PC-9 (cell line): ENCODE results near the gene PADI6. TPM values are rescaled to one million over a fixed set of nuclear protein-coding genes. Genes with fewer than 3 reads are reported as not detected.
A peak's percentile ranks its signal among the peaks of the same experiment; 100 is the strongest.

Source experiments
- BruUV-seq: library from RNA; stranded (reverse); fragments of 400-500 nt; replicated peaks from 2 replicates; lab custom pipeline; 2021; lab: Mats Ljungman, UMichigan
- CTCF ChIA-PET: fragments of 300-600 bp; sonication (Branson Sonifier 250); formaldehyde crosslinking; loops from one replicate; lab custom pipeline; 2022; ENCODE audit warnings: antibody characterized with exemption; lab: Charles Lee
- POLR2A ChIA-PET: fragments of 300-600 bp; sonication (Branson Sonifier 250); formaldehyde crosslinking; loops from one replicate; lab custom pipeline; 2022; ENCODE audit warnings: antibody characterized with exemption; ENCODE audit not compliant: unreplicated experiment; lab: Charles Lee
- DNase-seq, 2 experiments: peaks; one replicate each; pipeline versions ENCODE4 v3.0.0 to v3.0.0-alpha.2; 2015 to 2022; ENCODE audit warnings: mixed read lengths in 1 of 2
- H2AFZ ChIP-seq: fragments of 200-600 bp; sonication (generic); 2 replicates; pipeline ENCODE4 v1.8.1; 2017; ENCODE audit warnings: antibody characterized with exemption
- H3F3A ChIP-seq: fragments of 200-600 bp; sonication (generic); 2 replicates; pipeline ENCODE4 v1.8.1; 2017; ENCODE audit warnings: antibody characterized with exemption, mild to moderate bottlenecking, low read depth; ENCODE audit not compliant: insufficient read depth
- H3K27ac ChIP-seq: fragments of 200-600 bp; sonication (generic); 2 replicates; pipeline ENCODE4 v1.6.1; 2016; ENCODE audit warnings: mixed run types
- H3K27me3 ChIP-seq: fragments of 200-600 bp; sonication (generic); 2 replicates; pipeline ENCODE4 v1.6.1; 2016; ENCODE audit warnings: low read depth, mixed run types; ENCODE audit not compliant: insufficient read depth
- H3K36me3 ChIP-seq: fragments of 200-600 bp; sonication (generic); 2 replicates; pipeline ENCODE4 v1.6.1; 2016; ENCODE audit warnings: low read depth, mixed run types
- H3K4me1 ChIP-seq: fragments of 200-600 bp; sonication (generic); replicated peaks from 2 replicates; pipeline ENCODE4 v1.6.1; 2016; ENCODE audit warnings: mixed run types; ENCODE audit not compliant: insufficient read depth
- H3K4me2 ChIP-seq: fragments of 200-600 bp; sonication (generic); 2 replicates; pipeline ENCODE4 v1.6.1; 2017; ENCODE audit warnings: mixed run types
- H3K4me3 ChIP-seq: fragments of 200-600 bp; sonication (generic); 2 replicates; pipeline ENCODE4 v1.6.1; 2016; ENCODE audit warnings: mixed run types
- H3K79me2 ChIP-seq: fragments of 200-600 bp; sonication (generic); 2 replicates; pipeline ENCODE4 v1.6.1; 2017; ENCODE audit warnings: low read depth, mixed run types
- H3K9me2 ChIP-seq: fragments of 200-600 bp; sonication (generic); 2 replicates; pipeline ENCODE4 v1.8.1; 2017; ENCODE audit warnings: mild to moderate bottlenecking; ENCODE audit not compliant: insufficient read depth
- H3K9me3 ChIP-seq: fragments of 200-600 bp; sonication (generic); 2 replicates; pipeline ENCODE4 v1.8.1; 2016; ENCODE audit warnings: low read depth; ENCODE audit not compliant: insufficient read depth
- H4K20me1 ChIP-seq: fragments of 200-600 bp; sonication (generic); 2 replicates; pipeline ENCODE4 v1.8.1; 2017; ENCODE audit not compliant: insufficient read depth
- EZH2 ChIP-seq: fragments of 200-600 bp; sonication (generic); IDR thresholded peaks from 2 replicates; pipeline ENCODE4 v1.8.0; 2017; ENCODE audit warnings: antibody characterized with exemption, low read depth
- intact Hi-C: fragments of 100-400 bp; cut with micrococcal nuclease; formaldehyde crosslinking; loops from one replicate; pipeline ENCODE4 v1.10.0; 2022; ENCODE audit not compliant: unreplicated experiment
- total RNA-seq: library from RNA; stranded (reverse); gene quantifications from 2 replicates; pipeline ENCODE4 v1.2.3, GENCODE V29; 2021
- TF ChIP-seq, protein P1 (sequence below): fragments of 200-600 bp; sonication (generic); conservative IDR thresholded peaks from 2 replicates; pipeline ENCODE4 v1.6.1; 2017; ENCODE audit warnings: mixed run types, antibody characterized with exemption, mild to moderate bottlenecking, moderate library complexity

Gene PADI6
- total RNA-seq, 1 experiment from 2014 or later = 0.20 TPM

DNA sequence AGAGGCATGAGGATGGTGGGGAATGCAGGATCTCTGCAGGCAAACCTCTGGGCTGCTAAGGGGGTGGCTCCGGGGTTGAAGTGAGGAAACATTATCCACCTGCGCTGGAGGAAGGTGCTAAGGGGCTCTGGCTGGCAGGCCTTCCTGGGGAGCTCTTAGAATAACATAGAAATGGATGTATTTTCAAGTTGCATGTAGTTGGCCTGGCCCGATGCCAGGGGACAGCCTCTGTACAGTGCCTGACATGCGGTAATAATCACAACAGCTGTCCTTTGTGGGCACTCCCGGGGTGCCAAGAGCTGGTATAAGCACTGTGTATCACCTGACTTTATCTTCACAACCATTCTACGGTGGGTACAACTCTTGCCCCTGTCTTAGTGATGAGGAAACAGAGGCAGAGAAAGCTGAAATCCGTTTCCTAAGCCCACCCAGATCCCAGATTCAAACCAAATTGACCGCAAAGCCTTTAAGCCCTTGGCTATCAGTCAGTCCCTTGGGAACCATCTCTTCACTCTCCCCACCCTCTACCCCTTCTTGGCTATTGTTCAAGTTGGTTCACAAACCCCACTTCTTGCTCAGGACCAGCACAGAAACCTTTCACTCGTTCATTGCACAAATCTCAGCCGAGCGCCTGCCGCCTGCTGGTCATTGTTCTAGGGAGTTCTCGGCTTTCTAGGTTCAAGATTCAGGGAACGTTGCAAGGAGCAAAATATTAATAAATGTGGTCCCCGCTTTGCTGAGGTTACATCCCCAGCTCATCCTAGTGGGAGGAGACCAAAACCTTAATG, 33.1 kb upstream of the PADI6 start:
- Histone ChIP-seq H4K20me1 (no peaks in the 10 kb centered on the region), H3K4me3 (no peak overlapping the region), H3K27me3 (no peaks in the 10 kb centered on the region), H3K4me1 (no peaks in the 10 kb centered on the region; the same call in 1 of the 2 replicates), H3F3A (no peaks in the 10 kb centered on the region), H3K9me3 (no peaks in the 10 kb centered on the region), H3K36me3 (no peaks in the 10 kb centered on the region), H3K4me2 (no peak overlapping the region), H3K79me2 (no peaks in the 10 kb centered on the region), H3K27ac (no peak overlapping the region), H3K9me2 (no peaks in the 10 kb centered on the region), H2AFZ (no peak overlapping the region)
- TF ChIP-seq, protein P1, sequence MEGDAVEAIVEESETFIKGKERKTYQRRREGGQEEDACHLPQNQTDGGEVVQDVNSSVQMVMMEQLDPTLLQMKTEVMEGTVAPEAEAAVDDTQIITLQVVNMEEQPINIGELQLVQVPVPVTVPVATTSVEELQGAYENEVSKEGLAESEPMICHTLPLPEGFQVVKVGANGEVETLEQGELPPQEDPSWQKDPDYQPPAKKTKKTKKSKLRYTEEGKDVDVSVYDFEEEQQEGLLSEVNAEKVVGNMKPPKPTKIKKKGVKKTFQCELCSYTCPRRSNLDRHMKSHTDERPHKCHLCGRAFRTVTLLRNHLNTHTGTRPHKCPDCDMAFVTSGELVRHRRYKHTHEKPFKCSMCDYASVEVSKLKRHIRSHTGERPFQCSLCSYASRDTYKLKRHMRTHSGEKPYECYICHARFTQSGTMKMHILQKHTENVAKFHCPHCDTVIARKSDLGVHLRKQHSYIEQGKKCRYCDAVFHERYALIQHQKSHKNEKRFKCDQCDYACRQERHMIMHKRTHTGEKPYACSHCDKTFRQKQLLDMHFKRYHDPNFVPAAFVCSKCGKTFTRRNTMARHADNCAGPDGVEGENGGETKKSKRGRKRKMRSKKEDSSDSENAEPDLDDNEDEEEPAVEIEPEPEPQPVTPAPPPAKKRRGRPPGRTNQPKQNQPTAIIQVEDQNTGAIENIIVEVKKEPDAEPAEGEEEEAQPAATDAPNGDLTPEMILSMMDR = no peak
- no peak for TF ChIP-seq EZH2
- ChIA-PET POLR2A (no interaction called here), CTCF (interaction anchor here (0.7 kb wide), 1 partner anchor 63 kb away, joined by 4 read pairs; no protein-coding TSS in a partner anchor)
- no peak for DNase-seq
- no TSS peak for BruUV-seq
- intact Hi-C loops = no loop called here

DNA sequence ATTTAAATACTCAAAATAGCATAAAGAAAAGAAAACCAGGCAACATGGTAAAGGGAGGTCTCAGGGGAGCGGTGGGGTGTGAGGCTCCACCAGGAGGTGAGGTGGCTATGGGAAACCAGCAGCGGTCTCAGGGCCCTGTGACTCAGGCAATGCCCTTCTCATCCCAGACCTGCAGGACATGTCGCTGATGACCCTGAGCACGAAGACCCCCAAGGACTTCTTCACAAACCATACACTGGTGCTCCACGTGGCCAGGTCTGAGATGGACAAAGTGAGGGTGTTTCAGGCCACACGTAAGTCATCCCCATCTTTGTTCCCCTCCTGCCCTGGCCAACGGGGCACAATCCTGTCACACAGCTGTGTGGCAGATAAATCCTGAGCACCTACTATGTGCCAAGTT, 32.5 kb upstream of the PADI6 start:
- no peaks in the 10 kb centered on the region for H3K9me2 ChIP-seq
- no peak overlapping the region for H3K27ac ChIP-seq
- H3F3A ChIP-seq = no peaks in the 10 kb centered on the region
- H3K36me3 ChIP-seq = no peaks in the 10 kb centered on the region
- no peak overlapping the region for H2AFZ ChIP-seq
- intact Hi-C loops = no loop called here
- H3K9me3 ChIP-seq = no peaks in the 10 kb centered on the region
- DNase-seq = no peak
- TF ChIP-seq, protein P1 = no peak
- TF ChIP-seq EZH2 = no peak
- CTCF ChIA-PET = no interaction called here
- POLR2A ChIA-PET = no interaction called here
- H3K79me2 ChIP-seq = no peaks in the 10 kb centered on the region
- H3K4me3 ChIP-seq = no peak overlapping the region
- H3K4me2 ChIP-seq = no peak overlapping the region
- H3K4me1 ChIP-seq = no peaks in the 10 kb centered on the region; the same call in 1 of the 2 replicates
- H3K27me3 ChIP-seq = no peaks in the 10 kb centered on the region
- no peaks in the 10 kb centered on the region for H4K20me1 ChIP-seq
- BruUV-seq = no TSS peak

DNA sequence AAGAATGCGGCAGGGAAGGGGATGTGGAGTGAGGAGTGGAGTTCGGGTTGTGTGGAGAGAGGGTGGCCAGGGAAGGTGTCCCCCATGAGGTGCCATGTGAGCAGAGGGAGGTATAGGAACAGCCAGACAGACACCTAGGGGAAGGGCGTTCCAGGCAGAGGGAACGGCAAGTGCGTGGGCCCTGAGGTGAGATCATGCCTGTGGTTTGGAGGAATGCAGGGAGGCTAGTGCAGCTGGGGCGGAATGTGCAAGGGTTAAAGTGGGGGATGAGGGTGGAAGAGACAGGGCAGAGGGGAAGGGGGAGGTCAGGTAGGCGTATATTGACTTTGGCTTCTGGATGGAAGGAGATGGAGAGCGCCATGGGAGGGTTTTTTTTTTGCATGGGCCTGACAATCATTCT, 31.6 kb upstream of the PADI6 start:
- H2AFZ ChIP-seq = no peak overlapping the region
- H3K4me2 ChIP-seq = no peak overlapping the region
- H3K79me2 ChIP-seq = no peaks in the 10 kb centered on the region
- intact Hi-C loops = loop anchor here (1.0 kb wide), 1 partner anchor 215 kb away; no protein-coding TSS in a partner anchor
- H3K27me3 ChIP-seq = no peaks in the 10 kb centered on the region
- no TSS peak for BruUV-seq
- TF ChIP-seq, protein P1 = no peak
- TF ChIP-seq EZH2 = no peak
- POLR2A ChIA-PET = interaction anchor here (0.7 kb wide), 1 partner anchor 103 kb away, joined by 18 read pairs; no protein-coding TSS in a partner anchor
- no peaks in the 10 kb centered on the region for H4K20me1 ChIP-seq
- no peak overlapping the region for H3K27ac ChIP-seq
- H3K9me2 ChIP-seq = no peaks in the 10 kb centered on the region
- H3K36me3 ChIP-seq = no peaks in the 10 kb centered on the region
- H3F3A ChIP-seq = no peaks in the 10 kb centered on the region
- H3K4me1 ChIP-seq = no peaks in the 10 kb centered on the region; the same call in 1 of the 2 replicates
- no peak overlapping the region for H3K4me3 ChIP-seq
- H3K9me3 ChIP-seq = no peaks in the 10 kb centered on the region
- peak; percentile 43 to 66 for DNase-seq
- CTCF ChIA-PET = interaction anchor here (0.5 to 1.1 kb wide), 5 partner anchors 45 to 381 kb away, joined by 4 to 12 read pairs (median 5); no protein-coding TSS in a partner anchor
